GM21723 (cell line): ENCODE data around the gene NDUFV3.
"Not testable (repeated sequence)": the region's sequence is repeated elsewhere in the genome, so short reads cannot be mapped to it uniquely, and the experiment has no call there.

ENCODE experiments used
- ATAC-seq: cut with Tn5 transposase; IDR thresholded peaks from one replicate; pipeline ENCODE4 v1.9.1; 2021; ENCODE audit warnings: mild to moderate bottlenecking, moderate library complexity; ENCODE audit not compliant: unreplicated experiment

Gene NDUFV3

DNA sequence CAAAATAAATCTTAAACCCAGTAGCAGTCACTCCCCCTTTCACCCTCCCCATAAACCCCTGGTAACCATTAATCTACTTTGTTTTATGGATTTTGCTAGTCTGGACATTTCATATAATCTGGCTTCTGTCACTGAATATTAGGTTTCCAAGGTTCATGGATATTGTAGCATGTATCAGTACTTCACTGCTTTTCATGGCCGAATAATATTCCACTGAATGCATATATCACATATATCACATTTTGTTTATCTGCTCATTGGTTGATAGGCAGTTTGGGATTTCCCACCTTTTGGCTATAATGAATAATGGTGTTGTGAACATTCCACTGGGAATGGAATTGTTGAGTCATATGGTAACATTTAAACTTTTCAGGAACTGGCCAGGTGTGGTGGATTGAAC, 9.2 kb upstream of the NDUFV3 start:
- no peak for ATAC-seq

DNA sequence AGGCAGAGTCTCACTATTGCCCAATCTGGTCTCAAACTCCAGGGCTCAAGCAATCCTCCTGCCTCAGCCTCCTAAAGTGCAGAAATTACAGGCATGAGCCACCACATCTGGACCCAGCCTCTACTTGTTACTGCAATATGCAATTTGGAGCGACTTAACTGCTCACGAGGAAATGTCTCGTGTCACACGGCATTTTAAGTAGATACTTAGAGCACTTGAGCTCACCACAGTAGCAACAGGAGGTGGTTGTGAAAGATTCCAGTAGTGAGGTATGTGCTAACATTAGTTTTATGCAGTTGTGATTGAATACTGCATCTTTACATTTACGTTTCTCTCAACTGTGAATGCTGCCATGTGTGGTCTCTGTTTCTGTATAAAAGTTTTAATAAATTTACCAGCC, 5.8 kb upstream of the NDUFV3 start:
- ATAC-seq = no peak

GRCh38 chr21:42892582-42892930, 553 bp upstream of the NDUFV3 start:
- ATAC-seq = no peak

DNA sequence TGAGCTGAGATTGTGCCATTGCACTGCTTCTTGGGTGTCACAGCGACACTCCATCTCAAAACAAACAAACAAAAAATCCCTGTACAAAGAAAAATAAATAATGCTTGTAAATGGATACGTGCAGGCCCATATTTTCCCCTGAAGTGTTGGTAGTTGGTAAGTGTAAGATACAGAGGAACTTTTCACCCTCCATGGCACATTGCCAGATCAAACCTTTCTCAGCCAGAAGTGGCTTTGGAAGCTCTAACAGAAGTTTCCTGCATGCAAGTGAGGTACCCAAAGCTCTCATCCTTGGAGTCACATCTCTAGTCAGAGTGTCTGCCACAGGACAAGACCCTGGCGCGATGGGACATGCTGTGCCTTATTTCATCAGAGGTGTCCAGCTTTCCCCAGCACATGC, 7.3 kb downstream of the NDUFV3 start:
- no peak for ATAC-seq

DNA sequence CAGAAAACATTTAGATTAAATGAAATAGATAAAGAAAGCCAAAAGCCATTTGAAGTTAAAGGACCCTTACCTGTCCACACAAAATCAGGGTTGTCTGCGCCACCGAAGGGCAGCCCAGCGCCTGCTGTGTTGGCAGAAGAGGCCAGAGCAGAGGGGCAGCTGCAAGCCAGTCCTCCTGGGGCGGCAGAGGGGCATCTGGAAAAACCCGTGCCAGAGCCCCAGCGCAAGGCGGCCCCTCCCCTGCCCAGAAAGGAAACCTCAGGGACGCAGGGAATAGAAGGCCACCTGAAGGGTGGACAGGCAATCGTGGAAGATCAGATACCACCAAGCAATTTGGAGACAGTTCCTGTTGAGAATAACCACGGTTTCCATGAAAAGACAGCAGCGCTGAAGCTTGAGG, 10.7 kb downstream of the NDUFV3 start:
- ATAC-seq = no peak

GRCh38 chr21:42905195-42905594, 12.1 kb downstream of the NDUFV3 start:
- ATAC-seq = no peak

DNA sequence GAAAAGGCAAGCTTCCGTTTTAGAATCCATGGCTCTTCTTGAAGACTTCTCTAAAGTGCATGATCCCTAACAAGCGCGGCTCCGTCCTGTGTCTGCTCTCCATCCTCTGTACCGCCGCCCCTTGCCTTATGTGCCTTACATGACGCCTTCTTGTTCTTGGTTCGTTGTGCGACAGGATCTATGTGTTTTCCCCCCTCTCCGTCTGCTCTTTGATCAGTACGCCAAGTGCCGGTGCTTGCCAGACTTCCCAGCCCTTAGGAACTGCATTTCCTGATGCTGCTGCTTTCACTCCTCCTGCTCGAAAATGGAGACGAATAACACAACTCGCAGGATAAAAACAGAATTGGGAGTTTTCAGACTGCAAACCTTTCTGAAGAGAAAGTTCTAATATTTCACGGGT, 13.1 kb downstream of the NDUFV3 start:
- no peak for ATAC-seq

- ATAC-seq = not testable (repeated sequence)
Observed at GRCh38 chr21:42908484-42908883, 15.4 kb downstream of the NDUFV3 start.

GRCh38 chr21:42911920-42912319, 18.8 kb downstream of the NDUFV3 start:
- ATAC-seq = not testable (repeated sequence)

DNA sequence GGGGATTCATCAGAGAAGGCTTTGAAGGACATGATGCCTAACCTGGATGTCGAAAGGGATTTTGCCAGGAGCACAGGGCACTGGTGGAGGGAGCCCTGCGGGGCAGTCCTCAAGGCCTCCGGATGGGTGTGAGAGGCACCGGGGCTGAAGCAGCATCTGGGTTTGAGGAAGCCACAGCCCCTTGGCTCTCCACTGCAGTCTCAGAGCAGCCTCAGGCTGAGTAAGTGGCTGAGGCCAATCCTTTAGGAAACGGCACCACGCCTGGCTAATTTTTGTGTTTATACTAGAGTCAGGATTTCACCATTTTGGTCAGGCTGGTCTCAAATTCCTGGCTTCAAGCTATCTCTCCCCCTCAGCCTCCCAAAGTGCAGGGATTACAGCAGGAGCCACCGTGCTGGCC, 20.4 kb downstream of the NDUFV3 start:
- no peak for ATAC-seq

DNA sequence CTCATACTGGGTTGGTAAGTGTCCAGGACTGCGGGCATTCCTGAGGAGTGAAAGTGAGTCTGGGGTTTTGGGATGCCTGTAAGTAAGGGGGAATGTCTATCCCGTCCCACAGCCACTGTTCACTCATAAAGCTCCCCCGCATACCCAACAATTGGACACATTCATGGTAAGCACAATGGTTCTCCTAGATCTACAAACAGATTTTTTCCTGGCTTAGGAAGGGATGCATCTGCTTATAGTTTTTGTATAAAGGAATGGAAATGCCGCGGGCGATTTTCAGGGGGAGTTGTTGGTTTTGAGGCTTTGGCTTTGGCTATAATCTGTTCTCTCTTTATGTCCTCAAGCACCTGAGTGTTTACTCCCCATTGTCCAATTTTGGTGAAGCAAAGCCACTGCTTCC, 25.2 kb downstream of the NDUFV3 start:
- no peak for ATAC-seq

GRCh38 chr21:42921927-42922326, 28.8 kb downstream of the NDUFV3 start:
- no peak for ATAC-seq

DNA sequence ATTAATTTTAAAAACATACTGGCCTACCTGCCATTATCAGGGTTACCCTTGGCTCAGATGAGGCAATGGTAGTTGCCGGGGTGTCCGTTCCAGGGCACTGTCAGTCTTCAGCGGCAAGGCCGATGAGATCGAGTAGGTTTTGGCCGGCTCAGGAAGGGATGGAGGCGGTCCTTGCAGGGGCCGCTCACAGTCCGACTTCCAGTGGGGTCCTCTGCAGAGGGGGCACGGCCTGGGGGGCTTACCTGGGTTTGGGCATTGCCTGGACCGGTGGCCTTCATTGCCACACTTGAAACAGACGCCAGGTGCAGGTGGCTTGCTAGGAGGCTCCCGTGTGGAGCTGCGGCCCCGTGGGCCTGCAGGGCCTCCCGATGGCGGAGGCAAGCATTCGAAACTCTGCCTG, 29.8 kb downstream of the NDUFV3 start:
- ATAC-seq = no peak

GRCh38 chr21:42923553-42924432, 30.7 kb downstream of the NDUFV3 start:
- ATAC-seq = no peak

- no peak for ATAC-seq
Observed at GRCh38 chr21:42924433-42924751, 31.3 kb downstream of the NDUFV3 start.

- no peak for ATAC-seq
Observed at GRCh38 chr21:42925114-42925926, 32.2 kb downstream of the NDUFV3 start, which contains the start of gene ERVH48-1. TSS of gene ERVH48-1 (minus strand) at chr21:42925630. CDS start at chr21:42919006, 6,624 bp downstream.

DNA sequence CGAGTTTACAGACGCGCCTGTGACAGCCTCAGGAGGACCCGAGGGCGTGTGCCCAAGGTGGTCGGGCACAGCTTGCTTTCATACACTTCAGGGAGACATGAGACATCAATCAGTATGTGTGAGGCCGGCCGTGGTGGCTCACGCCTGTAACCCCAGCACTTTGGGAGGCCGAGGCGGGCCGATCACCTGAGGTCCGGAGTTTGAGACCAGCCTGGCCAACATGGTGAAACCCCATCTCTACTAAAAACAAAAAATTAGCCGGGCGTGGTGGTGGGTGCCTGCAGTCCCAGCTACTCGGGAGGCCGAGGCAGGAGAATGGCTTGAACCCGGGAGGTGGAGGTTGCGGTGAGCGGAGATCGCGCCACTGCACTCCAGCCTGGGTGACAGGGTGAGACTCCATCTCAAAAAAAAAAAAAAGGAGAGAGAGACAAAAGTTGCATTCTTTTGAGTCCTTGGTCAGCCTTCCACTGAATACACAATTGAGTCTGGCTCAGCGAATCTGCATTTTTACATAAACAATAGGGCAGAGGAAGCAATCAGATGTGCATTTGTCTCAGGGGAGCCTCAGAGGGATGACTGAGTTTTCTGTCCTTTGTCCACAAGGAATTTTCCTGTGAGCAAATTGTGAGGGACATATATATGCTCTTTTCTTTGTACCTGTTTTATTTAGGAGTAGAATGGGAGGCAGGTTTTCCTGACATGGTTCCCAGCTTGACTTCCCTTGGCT, 34.5 kb downstream of the NDUFV3 start:
- not testable (repeated sequence) for ATAC-seq

DNA sequence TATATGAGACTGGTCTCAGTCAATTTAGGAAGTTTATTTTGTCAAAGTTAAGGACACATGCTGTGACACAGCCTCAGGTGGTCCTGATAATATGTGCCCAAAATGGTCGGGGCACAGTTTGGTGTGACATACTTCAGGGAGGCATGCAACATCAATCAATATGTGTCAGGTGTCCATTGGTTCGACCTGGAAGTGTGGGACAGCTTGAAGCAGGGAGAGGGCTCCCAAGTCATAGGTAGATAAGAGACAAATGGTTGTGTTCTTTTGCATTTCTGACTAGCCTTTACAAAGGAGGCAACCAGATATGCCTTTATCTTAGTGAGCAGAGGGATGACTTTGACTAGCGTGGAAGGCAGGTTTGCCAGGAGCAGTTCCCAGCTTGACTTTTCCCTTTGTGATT, 36.9 kb downstream of the NDUFV3 start:
- no peak for ATAC-seq

DNA sequence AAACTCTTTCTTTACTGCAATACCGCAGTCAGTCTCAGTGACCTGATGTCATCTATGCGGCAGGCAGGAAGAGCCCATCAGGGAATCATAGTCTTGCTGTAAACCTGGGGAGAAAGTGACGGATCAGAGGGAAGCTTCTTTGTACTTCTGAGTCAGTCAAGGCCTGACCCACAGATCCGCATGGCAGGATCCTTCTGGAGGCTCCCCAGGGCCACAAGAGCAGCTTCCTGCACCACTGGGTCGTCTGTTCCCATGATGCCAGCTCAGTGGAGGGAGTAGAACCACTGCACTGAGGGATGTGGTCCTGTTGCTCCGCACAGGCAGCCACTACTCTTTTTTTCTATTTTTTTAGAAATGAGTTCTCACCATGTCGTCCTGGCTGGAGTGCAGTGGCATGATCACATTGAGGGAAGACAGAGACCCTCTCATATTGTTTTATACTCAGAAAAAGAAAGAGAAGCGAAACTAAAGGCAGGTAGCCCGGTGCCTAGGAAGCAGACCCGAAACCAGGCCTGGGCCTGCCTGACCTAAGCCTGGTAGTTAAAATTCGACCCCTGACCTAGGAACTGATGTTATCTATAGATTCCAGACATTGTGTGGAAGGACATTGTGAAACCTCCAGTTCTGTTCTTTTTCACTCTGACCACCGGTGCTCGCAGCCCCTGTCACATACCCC, 38.6 kb downstream of the NDUFV3 start:
- ATAC-seq = no peak

DNA sequence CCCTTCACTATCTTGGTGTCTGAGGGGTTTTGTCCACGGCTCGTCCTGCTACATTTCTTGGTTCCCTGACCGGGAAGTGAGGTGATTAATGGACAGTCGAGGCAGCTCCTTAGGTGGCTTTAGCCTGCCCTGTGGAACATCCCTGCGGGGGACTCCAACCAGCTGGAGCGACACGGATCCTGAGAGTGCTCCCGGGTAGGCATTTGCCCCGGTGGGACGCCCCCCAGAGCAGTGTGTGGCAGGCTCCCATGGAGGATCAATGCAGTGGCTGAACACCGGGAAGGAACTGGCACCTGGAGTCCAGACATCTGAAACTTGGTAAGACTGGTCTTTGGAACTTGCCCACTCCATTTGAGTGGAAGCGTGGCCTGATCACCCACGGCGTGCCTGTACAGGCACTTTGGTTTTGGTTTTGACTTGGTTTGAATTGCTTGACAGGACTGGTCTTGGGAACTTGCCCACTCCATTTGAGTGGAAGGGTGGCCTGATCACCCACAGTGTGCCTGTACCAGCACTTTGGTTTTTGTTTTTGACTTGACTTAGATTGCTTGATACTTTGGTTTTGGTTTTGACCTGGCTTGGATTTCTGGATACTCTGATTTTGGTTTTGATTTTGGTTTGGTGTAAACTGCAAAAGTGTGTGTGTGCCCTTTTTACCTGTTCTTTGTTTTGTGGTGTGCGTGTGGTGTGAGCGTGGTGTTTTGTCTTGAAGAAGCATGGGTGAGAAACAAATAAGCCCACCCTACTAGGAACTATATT, 39.4 kb downstream of the NDUFV3 start:
- not testable (repeated sequence) for ATAC-seq
